ENCODE measurements around the gene CDK6.

DNA sequence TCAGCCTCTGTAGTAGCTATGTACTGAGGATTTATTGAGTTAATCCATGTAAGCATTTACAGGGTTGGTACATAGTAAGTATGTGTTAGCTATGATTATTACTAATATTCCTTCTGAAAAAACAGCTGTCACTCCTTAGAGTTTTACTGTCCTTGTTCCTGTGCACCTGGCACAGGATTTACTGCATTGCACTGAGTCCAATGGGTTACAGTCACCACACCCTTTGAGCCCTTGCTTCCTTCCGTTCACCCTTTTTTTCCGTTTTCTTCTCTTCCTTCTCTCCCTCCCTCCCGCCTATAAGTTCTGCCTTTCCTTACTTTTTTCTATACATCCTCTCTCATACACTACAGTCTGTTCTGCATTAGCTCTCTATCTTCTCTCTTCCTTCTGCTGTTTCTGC lies 12.5 kb upstream of the CDK6 start:
- TF ChIP-seq EZH2phosphoT487 (IDR thresholded peaks at IDR 0.05; ENCODE audit: unreplicated experiment), result no peak
- TF ChIP-seq, protein P1, sequence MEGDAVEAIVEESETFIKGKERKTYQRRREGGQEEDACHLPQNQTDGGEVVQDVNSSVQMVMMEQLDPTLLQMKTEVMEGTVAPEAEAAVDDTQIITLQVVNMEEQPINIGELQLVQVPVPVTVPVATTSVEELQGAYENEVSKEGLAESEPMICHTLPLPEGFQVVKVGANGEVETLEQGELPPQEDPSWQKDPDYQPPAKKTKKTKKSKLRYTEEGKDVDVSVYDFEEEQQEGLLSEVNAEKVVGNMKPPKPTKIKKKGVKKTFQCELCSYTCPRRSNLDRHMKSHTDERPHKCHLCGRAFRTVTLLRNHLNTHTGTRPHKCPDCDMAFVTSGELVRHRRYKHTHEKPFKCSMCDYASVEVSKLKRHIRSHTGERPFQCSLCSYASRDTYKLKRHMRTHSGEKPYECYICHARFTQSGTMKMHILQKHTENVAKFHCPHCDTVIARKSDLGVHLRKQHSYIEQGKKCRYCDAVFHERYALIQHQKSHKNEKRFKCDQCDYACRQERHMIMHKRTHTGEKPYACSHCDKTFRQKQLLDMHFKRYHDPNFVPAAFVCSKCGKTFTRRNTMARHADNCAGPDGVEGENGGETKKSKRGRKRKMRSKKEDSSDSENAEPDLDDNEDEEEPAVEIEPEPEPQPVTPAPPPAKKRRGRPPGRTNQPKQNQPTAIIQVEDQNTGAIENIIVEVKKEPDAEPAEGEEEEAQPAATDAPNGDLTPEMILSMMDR (conservative IDR thresholded peaks at IDR 0.05; ENCODE audit: low read depth in 2 of 2), result no peak
- no peak for TF ChIP-seq EZH2 (IDR thresholded peaks at IDR 0.05; ENCODE audit: low read depth, unreplicated experiment)
- no peak for TF ChIP-seq POLR2AphosphoS5 (IDR thresholded peaks at IDR 0.05; ENCODE audit: low read depth)
- no peak for TF ChIP-seq NANOG (IDR thresholded peaks at IDR 0.05; ENCODE audit: borderline replicate concordance)
